ENCODE results near the gene SH2D6.

Gene SH2D6

GRCh38 chr2:85430752-85431569 lies 12.4 kb downstream of the SH2D6 start:
- no peak for TF ChIP-seq TAF1 (IDR thresholded peaks at IDR 0.05; ENCODE audit: borderline replicate concordance, insufficient read depth, low read length)
- TF ChIP-seq REST (IDR thresholded peaks at IDR 0.05; ENCODE audit: insufficient read depth in 1 of 2, low read depth in 2 of 2, low read length in 2 of 2), result no peak
- TF ChIP-seq POLR2AphosphoS5 (IDR thresholded peaks at IDR 0.05; ENCODE audit: low read depth, low read length), result no peak
- TF ChIP-seq SIN3A (IDR thresholded peaks at IDR 0.05; ENCODE audit: borderline replicate concordance, insufficient read depth, low read length), result no peak
- TF ChIP-seq FOXP2 (optimal IDR thresholded peaks at IDR 0.05; ENCODE audit: borderline replicate concordance, extremely low read depth, extremely low read length, insufficient read depth), result no peak

GRCh38 chr2:85431570-85432205 lies 13.2 kb downstream of the SH2D6 start:
- no peak for TF ChIP-seq SIN3A (IDR thresholded peaks at IDR 0.05; ENCODE audit: borderline replicate concordance, insufficient read depth, low read length)
- TF ChIP-seq POLR2AphosphoS5 (IDR thresholded peaks at IDR 0.05; ENCODE audit: low read depth, low read length), result no peak
- no peak for TF ChIP-seq TAF1 (IDR thresholded peaks at IDR 0.05; ENCODE audit: borderline replicate concordance, insufficient read depth, low read length)
- TF ChIP-seq REST (IDR thresholded peaks at IDR 0.05; ENCODE audit: insufficient read depth in 1 of 2, low read depth in 2 of 2, low read length in 2 of 2), result no peak
- no peak for TF ChIP-seq FOXP2 (optimal IDR thresholded peaks at IDR 0.05; ENCODE audit: borderline replicate concordance, extremely low read depth, extremely low read length, insufficient read depth)

DNA sequence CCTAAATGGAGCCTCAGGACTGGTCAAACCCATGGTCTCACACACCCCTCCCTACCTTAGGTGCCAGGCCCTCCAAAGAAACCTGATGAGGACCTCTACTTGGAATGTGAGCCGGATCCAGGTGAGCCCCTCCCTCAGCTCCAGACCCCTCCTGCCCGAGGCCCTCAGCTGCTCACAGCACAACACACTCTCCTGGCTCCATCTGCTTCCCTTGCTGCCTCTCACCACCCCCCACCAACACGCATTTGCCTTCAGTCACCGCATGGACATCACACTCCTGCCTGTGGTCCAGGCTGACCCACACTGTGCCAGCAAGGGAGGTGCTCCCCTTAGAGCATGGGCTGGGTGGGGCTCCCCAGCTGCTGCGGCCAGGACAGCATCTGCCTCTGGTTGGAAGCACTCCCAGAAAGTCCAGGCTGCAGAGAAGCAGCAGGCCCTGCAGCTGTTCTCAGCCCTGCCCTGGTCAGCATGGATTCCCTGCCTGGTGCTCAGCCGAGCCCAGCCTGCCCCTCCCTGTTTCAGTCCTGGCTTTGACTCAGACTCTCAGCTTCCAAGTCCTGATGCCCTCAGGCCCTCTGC lies 15.1 kb downstream of the SH2D6 start:
- TF ChIP-seq REST (IDR thresholded peaks at IDR 0.05; ENCODE audit: insufficient read depth in 1 of 2, low read depth in 2 of 2, low read length in 2 of 2) (no peak), FOXP2 (optimal IDR thresholded peaks at IDR 0.05; ENCODE audit: borderline replicate concordance, extremely low read depth, extremely low read length, insufficient read depth) (peak; percentile 19)

GRCh38 chr2:85434696-85435095 lies 16.2 kb downstream of the SH2D6 start:
- no peak for TF ChIP-seq TAF1 (IDR thresholded peaks at IDR 0.05; ENCODE audit: borderline replicate concordance, insufficient read depth, low read length)
- no peak for TF ChIP-seq REST (IDR thresholded peaks at IDR 0.05; ENCODE audit: insufficient read depth in 1 of 2, low read depth in 2 of 2, low read length in 2 of 2)
- no peak for TF ChIP-seq FOXP2 (optimal IDR thresholded peaks at IDR 0.05; ENCODE audit: borderline replicate concordance, extremely low read depth, extremely low read length, insufficient read depth)
- no peak for TF ChIP-seq SIN3A (IDR thresholded peaks at IDR 0.05; ENCODE audit: borderline replicate concordance, insufficient read depth, low read length)
- TF ChIP-seq POLR2AphosphoS5 (IDR thresholded peaks at IDR 0.05; ENCODE audit: low read depth, low read length), result no peak

All from PFSK-1 (cell line).